ENCODE results near the gene THBD.

Gene THBD

GRCh38 chr20:23061734-23062561 is 12.5 kb upstream of the THBD start:
- peak; percentile 17 for DNase-seq (ENCODE audit: low spot score)

- no peak for DNase-seq (ENCODE audit: low spot score)
Measured at GRCh38 chr20:23061262-23061661, 11.8 kb upstream of the THBD start.

DNA sequence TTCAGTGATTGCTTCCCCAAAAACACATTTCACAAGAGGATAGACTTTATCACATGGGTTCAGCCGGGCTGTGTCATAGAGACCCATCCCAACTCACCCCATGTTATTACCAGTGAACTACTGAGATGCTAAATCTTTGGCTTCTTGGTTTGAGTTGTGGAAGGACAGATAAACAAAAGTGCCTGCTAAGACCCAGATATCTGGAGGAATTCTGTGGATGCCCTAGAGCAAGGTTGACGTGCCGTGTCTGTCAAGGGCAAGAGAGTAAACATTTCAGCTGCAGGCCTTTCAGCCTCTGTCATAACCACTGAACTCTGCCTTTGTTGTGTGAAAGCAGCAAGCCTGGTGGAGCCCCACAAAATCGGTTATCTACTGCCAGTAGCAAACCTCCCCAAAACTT is 11.2 kb upstream of the THBD start:
- no peak for DNase-seq (ENCODE audit: low spot score)

DNA sequence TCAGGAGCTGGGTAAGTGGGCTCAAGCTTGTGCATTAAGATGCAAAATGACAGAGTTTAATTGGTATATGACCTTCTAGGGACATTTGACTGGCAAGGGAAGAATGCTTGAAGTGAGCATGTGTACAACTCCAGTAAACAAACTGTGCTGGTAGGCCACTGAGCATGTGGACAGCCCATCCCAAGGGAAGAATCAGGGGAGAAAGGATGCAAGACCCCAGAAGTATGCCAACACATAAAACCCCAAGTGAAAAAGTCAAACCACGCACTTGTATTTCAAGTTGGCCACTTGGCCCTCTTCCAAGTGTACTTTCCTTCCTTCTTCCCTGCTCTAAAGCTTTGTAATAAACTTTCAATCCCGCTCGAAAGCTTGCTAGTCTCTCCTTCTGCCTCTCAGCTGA is 10.4 kb upstream of the THBD start:
- DNase-seq (ENCODE audit: low spot score) = no peak

DNA sequence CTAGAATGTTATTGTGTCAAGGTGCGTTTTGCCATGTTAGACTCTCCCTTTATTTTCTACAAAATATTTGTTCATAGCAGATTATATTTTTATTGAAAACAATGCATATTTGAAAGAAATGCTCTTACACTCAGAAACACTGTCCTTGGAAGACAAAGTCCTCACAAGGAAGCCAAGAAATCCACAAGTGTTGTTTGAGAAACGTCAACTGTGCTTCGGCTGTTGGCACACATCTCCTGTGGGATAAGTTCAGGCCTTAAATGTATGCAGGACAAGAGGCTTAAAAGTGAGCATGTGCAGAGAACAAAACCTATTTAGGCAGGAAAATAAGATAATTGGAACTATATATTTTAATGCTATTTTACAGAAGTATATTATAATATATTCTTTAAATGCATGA is 9.5 kb upstream of the THBD start:
- DNase-seq (ENCODE audit: low spot score) = no peak

- DNase-seq (ENCODE audit: low spot score) = no peak
Measured at GRCh38 chr20:23058240-23058639, 8.8 kb upstream of the THBD start.

GRCh38 chr20:23052904-23053303 is 3.4 kb upstream of the THBD start:
- DNase-seq (ENCODE audit: low spot score) = no peak

GRCh38 chr20:23050847-23051627 is 1.6 kb upstream of the THBD start:
- peak; percentile 72 for DNase-seq (ENCODE audit: low spot score)

- peak; percentile 32 for DNase-seq (ENCODE audit: low spot score)
Measured at GRCh38 chr20:23050076-23050838, 785 bp upstream of the THBD start.

DNA sequence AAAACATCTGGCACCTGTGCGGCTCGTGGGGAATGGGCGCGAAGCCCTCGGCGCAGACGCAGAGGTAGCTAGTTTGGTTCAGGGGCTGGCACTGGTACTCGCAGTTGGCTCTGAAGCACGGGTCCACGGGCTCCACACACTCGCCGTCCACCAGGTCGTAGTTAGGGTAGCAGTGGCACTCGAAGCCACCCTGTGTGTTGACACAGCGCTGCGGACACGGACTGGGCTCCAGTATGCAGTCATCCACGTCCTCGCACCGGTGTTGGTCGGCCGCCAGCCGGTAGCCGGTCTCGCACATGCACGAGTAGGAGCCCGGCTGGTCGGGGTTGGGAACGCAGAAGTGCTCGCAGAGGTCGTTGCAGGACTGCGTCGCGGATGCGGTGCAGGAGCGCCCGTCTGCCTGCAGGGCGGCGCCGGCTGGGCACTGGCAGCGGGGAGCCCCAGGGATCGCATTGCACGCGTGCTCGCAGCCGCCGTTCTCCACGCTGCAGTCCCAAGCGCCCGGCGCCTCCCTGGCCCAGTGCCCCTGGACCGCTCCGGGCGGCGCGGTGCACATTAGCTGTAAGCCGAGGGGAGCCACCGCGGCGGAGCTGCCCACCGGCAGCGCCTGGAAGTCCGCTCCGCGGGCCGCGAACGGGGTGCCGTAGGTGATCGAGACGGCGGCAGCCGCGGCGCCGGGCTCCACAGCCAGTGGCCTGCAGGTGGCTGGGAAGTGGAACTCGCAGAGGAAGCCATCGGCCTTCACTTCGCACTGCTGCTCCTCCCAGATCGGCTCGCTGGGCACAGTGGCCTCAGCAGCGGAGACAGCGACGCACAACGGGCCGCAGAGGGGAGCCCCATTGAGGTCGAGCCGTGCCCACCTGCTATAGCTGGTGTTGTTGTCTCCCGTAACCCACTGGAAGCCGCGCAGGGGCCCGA is 930 bp downstream of the THBD start:
- peak; percentile 53 for DNase-seq (ENCODE audit: low spot score)

DNA sequence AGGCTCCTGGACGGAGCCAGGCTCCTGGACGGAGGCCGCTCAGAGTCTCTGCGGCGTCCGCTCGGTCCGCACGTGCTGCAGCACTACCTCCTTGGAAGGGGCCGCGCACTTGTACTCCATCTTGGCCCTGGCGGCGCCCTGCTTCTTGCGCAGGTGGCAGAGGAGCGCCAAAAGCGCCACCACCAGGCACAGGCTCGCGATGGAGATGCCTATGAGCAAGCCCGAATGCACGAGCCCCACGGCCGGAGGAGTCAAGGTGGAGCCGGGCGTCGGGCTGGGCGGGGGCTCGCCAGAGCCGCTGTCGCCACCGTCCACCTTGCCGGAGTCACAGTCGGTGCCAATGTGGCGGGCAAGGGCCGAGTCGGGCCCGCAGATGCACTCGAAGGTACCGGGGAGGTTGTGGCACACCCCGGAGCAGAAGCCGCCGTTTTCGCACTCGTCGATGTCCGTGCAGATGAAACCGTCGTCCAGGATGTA is 1.7 kb downstream of the THBD start:
- DNase-seq (ENCODE audit: low spot score) = no peak

- no peak for DNase-seq (ENCODE audit: low spot score)
Measured at GRCh38 chr20:23047001-23047737, 2.3 kb downstream of the THBD start.

DNA sequence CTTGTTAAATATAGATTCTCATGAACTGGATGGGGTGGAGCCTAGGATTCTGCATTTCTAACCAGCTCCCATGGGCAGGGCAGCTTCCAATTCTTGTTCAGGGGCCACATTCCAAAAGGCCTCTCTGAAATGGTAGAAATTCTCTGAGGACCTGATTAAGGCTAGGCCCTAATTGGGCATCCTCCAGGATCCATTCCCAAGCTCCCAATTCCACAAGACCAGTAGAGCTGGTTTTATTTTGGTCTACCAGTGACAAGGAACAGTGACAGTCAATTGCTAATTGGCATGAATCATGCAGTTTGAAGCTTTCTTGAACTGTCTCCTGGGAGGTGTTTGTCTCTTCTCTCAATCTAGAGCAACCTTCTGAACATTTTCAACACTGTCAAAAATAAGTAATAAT is 3.0 kb downstream of the THBD start:
- DNase-seq (ENCODE audit: low spot score) = no peak

DNA sequence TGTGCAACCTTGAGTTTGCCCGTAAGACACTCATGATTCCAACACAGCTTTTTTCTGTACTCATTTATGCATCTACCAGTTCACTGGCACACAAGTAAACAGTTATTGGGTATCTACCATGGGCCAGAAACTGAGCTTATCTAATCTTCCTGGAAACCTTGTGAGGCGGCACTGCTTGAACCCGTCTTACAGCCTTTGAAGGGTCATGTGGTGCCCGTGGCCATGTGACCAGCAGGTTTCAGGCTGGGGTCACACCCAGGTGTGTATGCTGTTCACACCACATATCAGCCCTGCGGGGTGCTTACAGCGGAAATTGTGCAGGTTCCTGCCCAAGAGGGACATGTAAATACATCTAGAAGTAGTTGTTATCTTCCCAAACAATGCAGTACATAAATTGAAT is 6.1 kb downstream of the THBD start:
- DNase-seq (ENCODE audit: low spot score) = peak; percentile 75

GRCh38 chr20:23042270-23042669 is 7.2 kb downstream of the THBD start:
- no peak for DNase-seq (ENCODE audit: low spot score)

DNA sequence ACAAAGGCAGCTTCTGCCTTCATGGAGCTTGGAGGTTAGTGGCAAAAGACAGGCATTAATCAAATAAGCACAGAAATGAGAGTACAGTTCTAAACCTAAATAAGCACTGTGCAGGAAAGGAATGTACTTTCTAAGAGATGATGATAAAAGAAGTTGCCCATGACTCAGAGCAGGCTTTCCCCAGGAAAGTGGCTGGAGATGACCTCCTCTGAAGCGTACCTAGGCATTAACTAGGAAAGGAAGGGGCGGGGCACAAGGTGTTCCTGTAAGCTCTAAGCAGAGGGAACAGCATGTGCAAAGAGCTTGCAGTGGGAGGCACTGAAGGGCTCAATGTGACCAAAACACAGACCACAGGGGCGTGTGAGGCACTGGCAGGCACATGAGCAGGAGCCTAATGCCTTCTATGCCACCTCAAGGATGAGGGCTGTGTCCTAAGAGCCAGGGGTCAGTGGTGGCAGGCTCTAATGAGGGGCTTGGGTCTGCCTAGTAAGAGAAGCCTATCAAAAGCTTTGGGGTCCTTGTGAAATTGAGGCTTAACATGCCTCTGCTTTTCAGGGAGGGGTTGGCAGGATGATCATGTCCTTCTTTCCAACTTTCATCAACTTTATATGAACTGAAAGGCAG is 9.5 kb downstream of the THBD start:
- no peak for DNase-seq (ENCODE audit: low spot score)

GRCh38 chr20:23039136-23039875 is 10.2 kb downstream of the THBD start:
- DNase-seq (ENCODE audit: low spot score) = no peak

- no peak for DNase-seq (ENCODE audit: low spot score)
Measured at GRCh38 chr20:23037017-23037481, 12.4 kb downstream of the THBD start.

GRCh38 chr20:23036371-23036770 is 13.1 kb downstream of the THBD start:
- DNase-seq (ENCODE audit: low spot score) = no peak

Data from hematopoietic multipotent progenitor cell treated with erythropoietin and hydrocortisone succinate and interleukin-3 and kit ligand, for 15 days (in vitro differentiated cells).